ENCODE data around the gene SP6. TPM values are rescaled to one million over a fixed set of nuclear protein-coding genes. Genes with fewer than 3 reads are reported as not detected.
A peak's percentile ranks its signal among the peaks of the same experiment; 100 is the strongest.

Gene SP6
- polyA plus RNA-seq, 4 donors = 1.6 to 4.9 (median 3.1) TPM

DNA sequence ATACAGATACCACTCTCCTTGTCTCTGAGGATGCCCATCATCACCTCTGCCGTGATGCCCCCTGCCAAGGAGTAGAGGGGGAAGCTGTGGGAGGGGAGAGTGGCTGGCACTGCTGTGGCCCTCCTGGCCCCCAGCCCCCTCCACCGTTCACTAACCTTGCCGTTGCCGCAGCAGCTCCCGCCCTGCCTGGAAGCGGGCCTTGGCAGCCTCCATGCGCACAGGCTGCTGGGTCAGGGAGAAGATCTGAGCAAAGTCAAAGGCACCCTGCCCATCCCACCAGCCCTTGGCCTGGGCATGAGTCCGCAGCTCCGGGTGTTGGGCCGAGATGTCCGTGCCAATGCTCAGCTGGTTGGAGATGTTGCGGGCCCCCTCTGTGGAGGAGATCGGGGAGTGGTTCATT is 12.3 kb downstream of the SP6 start:
- DNase-seq (no peak), FAIRE-seq (no peak)
- H3K4me1 ChIP-seq (ENCODE audit: control insufficient read depth in 3 of 3, insufficient read depth in 2 of 3, low read depth in 1 of 3, low read length in 2 of 3) = peaks cover 2 to 55% (median 7%) of the 10 kb centered on the region in 3 donors
- WGBS, 3 donors = 92 to 95% (median 94%) methylated on average over 13 of the region's 13 CpGs
- H3K4me3 ChIP-seq (ENCODE audit: low read depth in 1 of 3, low read length in 3 of 3) = no peak overlapping the region
- H3K9me3 ChIP-seq (ENCODE audit: control insufficient read depth in 2 of 2, insufficient read depth in 1 of 2, low read depth in 1 of 2, low read length in 1 of 2) = no peaks in the 10 kb centered on the region
- no peak overlapping the region for H3K27ac ChIP-seq (ENCODE audit: low read depth in 1 of 3, low read length in 2 of 3)
- peaks cover 0 to 55% (median 8%) of the 10 kb centered on the region in 3 donors for H3K36me3 ChIP-seq (ENCODE audit: control insufficient read depth in 3 of 3, insufficient read depth in 2 of 3, low read depth in 1 of 3, low read length in 3 of 3)
- no peaks in the 10 kb centered on the region for H3K27me3 ChIP-seq (ENCODE audit: control insufficient read depth in 3 of 3, insufficient read depth in 3 of 3, low read length in 3 of 3)

DNA sequence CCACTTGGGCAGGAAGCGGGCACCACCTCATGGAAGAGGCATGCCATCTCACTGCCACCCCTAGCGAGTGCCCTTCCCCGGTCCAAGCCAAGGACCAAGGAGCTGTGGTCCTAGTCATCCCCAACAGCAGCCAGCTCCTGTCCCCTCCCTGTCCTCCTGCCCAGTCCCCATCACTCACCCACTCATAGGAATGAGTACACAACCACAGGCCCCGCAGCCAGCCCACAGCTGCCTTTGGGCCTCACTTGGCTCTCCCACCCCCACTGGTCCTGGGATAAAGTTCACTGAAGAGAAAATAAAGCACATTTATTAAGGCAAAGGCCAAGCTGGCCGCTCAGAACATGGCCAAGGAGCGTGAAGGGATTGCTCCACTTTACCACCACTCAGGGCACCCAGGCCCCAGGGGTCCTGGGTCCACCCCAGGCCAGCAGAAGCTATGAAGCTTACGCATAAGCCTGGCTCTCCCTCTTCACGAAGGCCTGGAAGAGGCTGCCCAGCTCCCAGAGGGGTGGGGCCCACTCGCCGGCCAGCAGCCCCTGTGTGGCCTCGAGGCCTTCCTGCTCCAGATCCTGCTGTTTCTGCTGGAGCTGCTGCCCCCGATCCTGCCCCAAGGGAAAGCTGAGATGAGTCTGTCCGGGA is 13.4 kb downstream of the SP6 start:
- Histone ChIP-seq H3K4me1 (ENCODE audit: control insufficient read depth in 3 of 3, insufficient read depth in 2 of 3, low read depth in 1 of 3, low read length in 2 of 3) (peaks cover 2 to 48% (median 7%) of the 10 kb centered on the region in 3 donors), H3K27ac (ENCODE audit: low read depth in 1 of 3, low read length in 2 of 3) (peak overlapping the region in 1 of 3 donors; percentile 19), H3K9me3 (ENCODE audit: control insufficient read depth in 2 of 2, insufficient read depth in 1 of 2, low read depth in 1 of 2, low read length in 1 of 2) (no peaks in the 10 kb centered on the region), H3K4me3 (ENCODE audit: low read depth in 1 of 3, low read length in 3 of 3) (no peak overlapping the region), H3K36me3 (ENCODE audit: control insufficient read depth in 3 of 3, insufficient read depth in 2 of 3, low read depth in 1 of 3, low read length in 3 of 3) (peaks cover 0 to 55% (median 8%) of the 10 kb centered on the region in 3 donors), H3K27me3 (ENCODE audit: control insufficient read depth in 3 of 3, insufficient read depth in 3 of 3, low read length in 3 of 3) (no peaks in the 10 kb centered on the region)
- FAIRE-seq = no peak
- DNase-seq = peak in 1 of 2 donors; percentile 55
- WGBS, 3 donors = 69 to 77% (median 77%) methylated on average over 13 of the region's 13 CpGs

DNA sequence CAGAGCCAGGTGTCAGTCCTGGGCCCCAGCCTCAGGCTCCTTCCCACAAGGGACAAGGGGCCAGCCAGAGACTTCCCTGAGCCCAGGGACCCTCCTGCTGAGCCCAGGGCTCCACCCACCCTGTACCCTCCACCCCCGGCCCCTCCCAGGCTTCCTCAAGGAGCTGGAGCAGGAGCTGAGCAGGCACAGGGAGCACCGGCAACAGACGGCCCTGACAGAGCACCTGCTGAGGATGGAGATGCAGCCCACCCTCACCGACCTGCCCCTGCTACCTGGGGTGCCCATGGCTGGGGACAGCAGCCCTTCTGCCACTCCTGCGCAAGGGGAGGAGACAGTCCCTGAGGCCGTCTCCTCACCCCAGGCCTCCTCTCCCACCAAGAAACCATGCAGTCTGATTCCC is 14.4 kb downstream of the SP6 start:
- FAIRE-seq (no peak), DNase-seq (no peak)
- H3K36me3 ChIP-seq (ENCODE audit: control insufficient read depth in 3 of 3, insufficient read depth in 2 of 3, low read depth in 1 of 3, low read length in 3 of 3) = peaks cover 0 to 55% (median 8%) of the 10 kb centered on the region in 3 donors
- no peak overlapping the region for H3K4me3 ChIP-seq (ENCODE audit: low read depth in 1 of 3, low read length in 3 of 3)
- H3K27me3 ChIP-seq (ENCODE audit: control insufficient read depth in 3 of 3, insufficient read depth in 3 of 3, low read length in 3 of 3) = no peaks in the 10 kb centered on the region
- H3K9me3 ChIP-seq (ENCODE audit: control insufficient read depth in 2 of 2, insufficient read depth in 1 of 2, low read depth in 1 of 2, low read length in 1 of 2) = no peaks in the 10 kb centered on the region
- 86 to 93% (median 92%) methylated on average over 5 to 6 of the region's 6 CpGs for WGBS, 3 donors
- no peak overlapping the region for H3K27ac ChIP-seq (ENCODE audit: low read depth in 1 of 3, low read length in 2 of 3)
- peaks cover 2 to 48% (median 7%) of the 10 kb centered on the region in 3 donors for H3K4me1 ChIP-seq (ENCODE audit: control insufficient read depth in 3 of 3, insufficient read depth in 2 of 3, low read depth in 1 of 3, low read length in 2 of 3)

DNA sequence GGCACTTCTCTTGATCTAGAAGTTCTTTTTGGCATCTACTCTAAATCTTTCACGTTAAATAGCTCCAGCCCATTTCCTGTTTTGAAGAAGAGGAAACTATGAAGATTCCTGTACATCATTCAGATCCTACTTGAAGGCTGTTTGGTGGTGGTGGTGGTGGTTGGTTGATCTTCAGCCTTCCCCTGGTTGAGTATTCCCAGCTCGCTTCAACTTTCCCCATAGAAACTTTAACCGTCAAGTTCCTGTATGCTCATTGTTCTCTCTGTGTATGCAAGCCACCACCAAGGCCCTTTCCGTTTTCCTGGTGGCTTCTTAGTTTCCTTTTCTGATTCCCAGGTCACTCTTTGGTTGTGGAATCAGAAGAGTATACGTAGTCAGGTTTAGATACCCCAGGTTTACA is 16.2 kb downstream of the SP6 start:
- H3K4me3 ChIP-seq (ENCODE audit: low read depth in 1 of 3, low read length in 3 of 3) = no peak overlapping the region
- H3K36me3 ChIP-seq (ENCODE audit: control insufficient read depth in 3 of 3, insufficient read depth in 2 of 3, low read depth in 1 of 3, low read length in 3 of 3) = peaks cover 0 to 50% (median 8%) of the 10 kb centered on the region in 3 donors
- H3K9me3 ChIP-seq (ENCODE audit: control insufficient read depth in 2 of 2, insufficient read depth in 1 of 2, low read depth in 1 of 2, low read length in 1 of 2) = no peaks in the 10 kb centered on the region

DNA sequence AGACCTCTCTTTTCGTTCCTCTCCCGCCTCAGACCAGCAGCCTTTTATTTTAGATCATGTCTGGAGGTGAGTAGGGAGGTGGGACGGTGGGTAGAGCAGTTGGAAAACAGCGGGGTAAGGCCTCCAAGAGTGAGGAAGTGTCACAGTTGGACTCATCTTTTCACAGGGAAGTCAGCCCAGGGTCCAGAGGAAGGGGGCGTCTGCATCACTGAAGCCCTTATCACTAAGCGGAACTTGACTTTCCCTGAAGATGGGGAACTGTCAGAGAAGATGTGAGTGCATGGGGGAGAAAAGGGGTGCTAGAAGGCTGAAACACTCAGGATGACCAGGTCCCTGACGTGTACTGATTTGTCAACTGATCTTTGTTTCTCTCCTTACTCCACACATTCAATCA is 19.0 kb downstream of the SP6 start:
- FAIRE-seq (no peak), DNase-seq (no peak)
- H3K36me3 ChIP-seq (ENCODE audit: control insufficient read depth in 3 of 3, insufficient read depth in 2 of 3, low read depth in 1 of 3, low read length in 3 of 3) = peaks cover 0 to 39% (median 8%) of the 10 kb centered on the region in 3 donors
- H3K9me3 ChIP-seq (ENCODE audit: control insufficient read depth in 2 of 2, insufficient read depth in 1 of 2, low read depth in 1 of 2, low read length in 1 of 2) = no peaks in the 10 kb centered on the region
- 5 to 15% (median 12%) methylated on average over 7 of the region's 7 CpGs for WGBS, 3 donors
- peak overlapping the region in 2 of 3 donors; percentile 0 to 85 for H3K4me3 ChIP-seq (ENCODE audit: low read depth in 1 of 3, low read length in 3 of 3)
- H3K27me3 ChIP-seq (ENCODE audit: control insufficient read depth in 3 of 3, insufficient read depth in 3 of 3, low read length in 3 of 3) = no peaks in the 10 kb centered on the region
- no peak overlapping the region for H3K27ac ChIP-seq (ENCODE audit: low read depth in 1 of 3, low read length in 2 of 3)
- peaks cover 2 to 17% (median 2%) of the 10 kb centered on the region in 3 donors for H3K4me1 ChIP-seq (ENCODE audit: control insufficient read depth in 3 of 3, insufficient read depth in 2 of 3, low read depth in 1 of 3, low read length in 2 of 3)

More for the DNA sequence above, 16.2 kb downstream of the SP6 start:
- Histone ChIP-seq H3K27me3 (ENCODE audit: control insufficient read depth in 3 of 3, insufficient read depth in 3 of 3, low read length in 3 of 3) (no peaks in the 10 kb centered on the region), H3K4me1 (ENCODE audit: control insufficient read depth in 3 of 3, insufficient read depth in 2 of 3, low read depth in 1 of 3, low read length in 2 of 3) (peaks cover 2 to 45% (median 2%) of the 10 kb centered on the region in 3 donors), H3K27ac (ENCODE audit: low read depth in 1 of 3, low read length in 2 of 3) (no peak overlapping the region)
- DNase-seq (no peak), FAIRE-seq (no peak)
- 57 to 69% (median 65%) methylated on average over 5 of the region's 5 CpGs for WGBS, 3 donors

DNA sequence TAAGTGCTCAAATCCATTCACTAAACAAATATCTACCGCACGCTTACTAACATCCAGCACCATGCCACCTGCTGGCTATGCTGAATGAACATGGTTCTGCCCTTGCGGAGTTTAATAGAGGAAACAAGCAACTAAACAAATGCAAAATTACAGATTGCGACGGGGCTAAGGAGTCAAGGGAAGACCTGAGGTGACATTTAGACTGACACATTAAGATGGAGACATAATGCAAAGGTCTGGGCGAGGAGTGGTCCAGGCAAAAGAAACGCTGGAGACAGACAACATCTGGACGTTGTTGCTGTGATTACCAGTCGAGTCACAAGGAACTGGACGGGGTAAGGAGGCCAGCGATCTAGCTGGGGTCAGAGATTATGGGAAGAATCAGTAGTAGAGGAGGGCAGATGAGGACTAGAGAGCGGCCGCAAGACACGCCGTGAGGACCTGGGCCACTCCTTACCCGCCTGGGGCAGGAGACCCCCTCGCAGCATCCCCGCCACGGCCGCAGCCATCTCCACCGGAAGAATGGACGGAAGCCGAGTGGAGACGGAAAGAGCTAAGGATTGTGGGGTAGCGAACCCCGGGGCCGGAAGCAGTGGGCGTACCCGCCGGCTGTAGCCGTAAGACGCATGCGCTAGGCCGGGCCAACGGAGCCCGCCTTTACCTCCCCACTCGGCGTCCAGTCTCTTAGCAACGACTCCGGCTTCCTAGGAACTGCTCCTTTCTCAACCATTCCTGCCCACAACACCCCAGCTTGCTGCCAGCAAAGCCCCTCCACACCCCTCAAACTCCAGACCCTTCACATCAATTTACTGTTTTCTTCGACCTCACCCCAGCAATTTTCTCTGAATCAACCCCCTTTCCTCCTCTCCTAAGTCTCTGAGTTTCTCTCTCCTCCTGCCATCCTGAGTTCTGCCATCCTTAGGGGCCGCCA is 19.7 kb downstream of the SP6 start, which contains the start of the genes LRRC46 and MRPL10:
LRRC46 (plus strand) TSS at position 668 of the 931 bp plus-strand sequence. CDS start 320 bp downstream, outside the sequence.
MRPL10 (minus strand) TSS at position 539 of the 931 bp plus-strand sequence; CDS start at position 509, 30 bp downstream.
- Histone ChIP-seq H3K4me3 (ENCODE audit: low read depth in 1 of 3, low read length in 3 of 3) (peak within 1 kb of the TSS; percentile 82 to 89 (median 85)), H3K36me3 (ENCODE audit: control insufficient read depth in 3 of 3, insufficient read depth in 2 of 3, low read depth in 1 of 3, low read length in 3 of 3) (peaks cover 2 to 39% (median 12%) of the 10 kb centered on the region in 3 donors), H3K27ac (ENCODE audit: low read depth in 1 of 3, low read length in 2 of 3) (peak within 1 kb of the TSS; percentile 61 to 90 (median 75)), H3K27me3 (ENCODE audit: control insufficient read depth in 3 of 3, insufficient read depth in 3 of 3, low read length in 3 of 3) (no peaks in the 10 kb centered on the region), H3K9me3 (ENCODE audit: control insufficient read depth in 2 of 2, insufficient read depth in 1 of 2, low read depth in 1 of 2, low read length in 1 of 2) (no peaks in the 10 kb centered on the region), H3K4me1 (ENCODE audit: control insufficient read depth in 3 of 3, insufficient read depth in 2 of 3, low read depth in 1 of 3, low read length in 2 of 3) (peaks cover 2 to 16% (median 2%) of the 10 kb centered on the region in 3 donors)
- FAIRE-seq = no peak
- DNase-seq = peak; percentile 95 to 97
- WGBS, 3 donors = 0% methylated on average over 37 to 42 of the region's 42 CpGs

DNA sequence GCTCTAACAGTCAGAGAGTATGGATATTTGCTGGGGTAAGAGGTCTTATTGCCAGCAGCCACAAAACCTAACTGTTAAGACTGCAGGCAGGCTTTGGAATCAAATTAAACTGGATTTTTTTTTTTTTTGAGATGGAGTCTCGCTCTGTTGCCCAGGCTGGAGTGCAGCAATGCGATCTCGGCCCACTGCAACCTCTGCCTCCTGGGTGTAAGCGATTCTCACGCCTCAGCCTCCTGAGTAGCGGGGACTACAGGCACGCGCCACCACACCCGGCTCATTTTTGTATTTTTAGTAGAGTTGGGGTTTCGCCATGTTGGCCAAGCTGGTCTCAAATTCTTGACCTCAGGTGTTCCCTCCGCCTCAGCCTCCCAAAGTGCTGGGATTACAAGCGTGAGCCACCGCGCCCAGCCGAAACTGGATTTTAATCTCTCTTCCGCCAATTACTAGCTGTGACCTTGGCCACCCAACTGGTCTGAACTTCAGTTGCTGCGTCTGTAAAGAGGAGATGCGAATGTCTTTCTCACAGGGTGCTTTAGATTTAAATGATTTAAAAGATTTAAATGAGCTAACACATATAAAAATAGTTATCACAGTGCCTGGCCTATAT is 20.5 kb downstream of the SP6 start:
- peak overlapping the region; percentile 61 to 90 (median 75) for H3K27ac ChIP-seq (ENCODE audit: low read depth in 1 of 3, low read length in 2 of 3)
- no peak for FAIRE-seq
- H3K27me3 ChIP-seq (ENCODE audit: control insufficient read depth in 3 of 3, insufficient read depth in 3 of 3, low read length in 3 of 3) = no peaks in the 10 kb centered on the region
- DNase-seq = peak in 1 of 2 donors; percentile 46
- H3K4me1 ChIP-seq (ENCODE audit: control insufficient read depth in 3 of 3, insufficient read depth in 2 of 3, low read depth in 1 of 3, low read length in 2 of 3) = peaks cover 2 to 16% (median 2%) of the 10 kb centered on the region in 3 donors
- H3K9me3 ChIP-seq (ENCODE audit: control insufficient read depth in 2 of 2, insufficient read depth in 1 of 2, low read depth in 1 of 2, low read length in 1 of 2) = no peaks in the 10 kb centered on the region
- peaks cover 5 to 36% (median 13%) of the 10 kb centered on the region in 3 donors for H3K36me3 ChIP-seq (ENCODE audit: control insufficient read depth in 3 of 3, insufficient read depth in 2 of 3, low read depth in 1 of 3, low read length in 3 of 3)
- 51 to 65% (median 61%) methylated on average over 18 of the region's 18 CpGs for WGBS, 3 donors
- peak overlapping the region; percentile 82 to 89 (median 85) for H3K4me3 ChIP-seq (ENCODE audit: low read depth in 1 of 3, low read length in 3 of 3)

DNA sequence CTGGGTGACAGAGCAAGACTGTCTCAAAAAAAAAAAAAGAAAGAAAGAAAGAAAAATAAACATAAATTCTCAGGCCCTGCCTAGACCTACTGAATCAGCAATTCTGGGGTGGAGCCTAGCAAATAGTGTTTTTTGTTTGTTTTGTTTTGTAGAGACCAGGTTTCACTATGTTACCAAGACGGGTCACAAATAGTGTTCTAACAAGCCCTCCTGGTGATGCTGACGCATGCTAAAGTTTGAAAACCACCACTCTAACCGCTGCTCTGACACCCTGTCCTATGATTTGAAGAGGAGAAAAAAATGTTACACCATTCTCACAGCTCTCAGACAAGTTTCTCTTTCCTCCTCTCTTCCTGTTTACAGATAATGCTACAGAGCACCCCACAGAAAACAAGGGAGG is 21.1 kb downstream of the SP6 start:
- peaks cover 5 to 35% (median 16%) of the 10 kb centered on the region in 3 donors for H3K36me3 ChIP-seq (ENCODE audit: control insufficient read depth in 3 of 3, insufficient read depth in 2 of 3, low read depth in 1 of 3, low read length in 3 of 3)
- DNase-seq = peak in 1 of 2 donors; percentile 68
- H3K4me1 ChIP-seq (ENCODE audit: control insufficient read depth in 3 of 3, insufficient read depth in 2 of 3, low read depth in 1 of 3, low read length in 2 of 3) = peaks cover 2 to 16% (median 2%) of the 10 kb centered on the region in 3 donors
- WGBS, 3 donors = 63 to 79% (median 79%) methylated on average over 3 of the region's 3 CpGs
- H3K9me3 ChIP-seq (ENCODE audit: control insufficient read depth in 2 of 2, insufficient read depth in 1 of 2, low read depth in 1 of 2, low read length in 1 of 2) = no peaks in the 10 kb centered on the region
- peak overlapping the region in 2 of 3 donors; percentile 65 to 90 for H3K27ac ChIP-seq (ENCODE audit: low read depth in 1 of 3, low read length in 2 of 3)
- H3K27me3 ChIP-seq (ENCODE audit: control insufficient read depth in 3 of 3, insufficient read depth in 3 of 3, low read length in 3 of 3) = no peaks in the 10 kb centered on the region
- FAIRE-seq = no peak
- H3K4me3 ChIP-seq (ENCODE audit: low read depth in 1 of 3, low read length in 3 of 3) = no peak overlapping the region

Measured in small intestine (tissue), 7 donors.